ENCODE data around the gene STK35.

The STK35 gene

GRCh38 chr20:2108498-2108897 lies 6.9 kb downstream of the STK35 start:
- DNase-seq: no peak

GRCh38 chr20:2108987-2109386 lies 7.4 kb downstream of the STK35 start:
- no peak for DNase-seq

DNA sequence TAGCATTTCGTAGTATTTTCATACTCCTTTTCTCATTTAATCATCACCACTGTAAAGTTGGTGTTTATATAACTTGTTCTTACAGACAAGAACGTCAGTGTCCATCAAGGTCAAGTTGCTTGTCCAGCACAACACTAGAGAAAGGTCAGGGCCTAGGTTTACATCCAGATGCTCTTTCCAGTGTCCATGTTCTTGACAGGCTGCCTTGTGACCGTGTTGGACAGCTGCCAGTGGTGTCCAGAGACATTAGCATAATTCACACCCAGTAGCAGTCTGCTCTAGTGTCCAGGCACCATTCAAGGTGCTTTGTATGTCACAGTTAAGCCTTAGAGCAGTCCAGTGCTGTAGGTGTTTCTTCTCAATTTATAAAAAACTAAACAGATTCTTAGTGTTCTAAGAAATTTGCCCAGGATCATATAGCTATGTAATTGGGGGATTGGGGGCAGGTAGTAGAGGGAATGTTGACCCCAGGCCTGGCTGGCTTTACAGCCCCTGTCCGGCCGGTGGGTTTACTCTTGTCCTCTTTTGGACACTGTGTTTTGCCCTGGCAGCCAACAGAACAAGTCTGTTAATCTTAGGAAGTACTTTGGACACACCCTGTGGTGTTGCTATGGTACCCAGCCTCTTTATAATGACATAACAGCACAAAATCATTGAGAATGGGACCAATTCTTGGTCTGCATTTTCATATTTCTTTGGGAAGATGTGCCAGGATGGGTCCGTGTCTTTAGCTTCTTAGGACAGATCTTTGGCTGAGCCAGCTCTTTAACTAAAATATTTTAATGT lies 8.0 kb downstream of the STK35 start:
- DNase-seq: no peak

DNA sequence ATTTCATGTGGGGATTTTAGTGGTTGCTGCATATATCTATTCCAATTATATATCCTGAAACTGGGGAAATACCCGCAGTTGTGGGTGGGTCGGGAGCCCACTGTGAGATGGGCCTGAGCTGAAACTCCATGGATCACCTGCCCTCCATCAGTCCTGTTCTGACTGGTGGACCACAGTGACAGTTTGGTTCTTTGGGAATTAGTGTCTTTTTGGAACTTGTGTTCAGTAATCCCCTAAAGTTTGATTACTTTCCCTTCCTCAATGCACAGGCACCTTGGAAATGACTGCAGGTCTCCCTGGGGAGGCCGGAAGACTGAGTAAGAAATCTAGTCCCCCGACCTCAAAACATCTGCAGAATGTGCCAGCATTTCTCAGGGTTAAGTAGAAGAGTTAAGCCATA lies 11.3 kb downstream of the STK35 start:
- no peak for DNase-seq

GRCh38 chr20:2114127-2114959 lies 12.7 kb downstream of the STK35 start:
- no peak for DNase-seq

DNA sequence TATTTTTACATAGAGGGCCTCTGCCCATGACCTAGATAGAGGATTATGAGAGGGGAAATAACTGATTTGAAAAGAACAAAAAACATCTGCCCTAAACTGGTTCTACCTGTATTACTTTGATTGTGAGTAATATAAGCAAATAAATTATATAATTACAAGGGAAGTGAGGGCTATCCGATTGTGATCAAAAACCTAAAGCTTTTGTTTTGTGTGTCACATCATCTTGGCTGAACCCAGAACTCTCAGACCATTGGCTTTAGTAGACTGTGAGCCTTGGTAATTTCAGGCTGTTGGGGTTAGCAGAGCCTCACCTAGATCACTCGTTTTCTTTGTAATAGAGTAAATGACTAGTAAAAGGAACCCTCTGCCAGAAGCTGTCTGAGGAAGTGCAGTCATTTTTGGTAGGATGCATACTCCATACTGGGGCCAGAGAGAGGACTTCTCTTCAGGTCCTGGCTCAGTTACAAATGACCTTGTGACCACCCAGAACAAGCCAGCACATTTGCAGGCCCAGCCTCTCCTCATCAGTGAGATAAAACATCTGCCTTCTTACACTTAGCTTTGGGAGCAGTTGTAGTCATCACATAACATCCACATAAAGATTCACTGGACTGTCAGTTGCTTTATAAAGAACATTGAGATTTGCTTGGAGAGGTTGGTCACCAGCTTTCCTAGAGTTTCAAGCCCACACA lies 13.5 kb downstream of the STK35 start:
- DNase-seq: no peak

DNA sequence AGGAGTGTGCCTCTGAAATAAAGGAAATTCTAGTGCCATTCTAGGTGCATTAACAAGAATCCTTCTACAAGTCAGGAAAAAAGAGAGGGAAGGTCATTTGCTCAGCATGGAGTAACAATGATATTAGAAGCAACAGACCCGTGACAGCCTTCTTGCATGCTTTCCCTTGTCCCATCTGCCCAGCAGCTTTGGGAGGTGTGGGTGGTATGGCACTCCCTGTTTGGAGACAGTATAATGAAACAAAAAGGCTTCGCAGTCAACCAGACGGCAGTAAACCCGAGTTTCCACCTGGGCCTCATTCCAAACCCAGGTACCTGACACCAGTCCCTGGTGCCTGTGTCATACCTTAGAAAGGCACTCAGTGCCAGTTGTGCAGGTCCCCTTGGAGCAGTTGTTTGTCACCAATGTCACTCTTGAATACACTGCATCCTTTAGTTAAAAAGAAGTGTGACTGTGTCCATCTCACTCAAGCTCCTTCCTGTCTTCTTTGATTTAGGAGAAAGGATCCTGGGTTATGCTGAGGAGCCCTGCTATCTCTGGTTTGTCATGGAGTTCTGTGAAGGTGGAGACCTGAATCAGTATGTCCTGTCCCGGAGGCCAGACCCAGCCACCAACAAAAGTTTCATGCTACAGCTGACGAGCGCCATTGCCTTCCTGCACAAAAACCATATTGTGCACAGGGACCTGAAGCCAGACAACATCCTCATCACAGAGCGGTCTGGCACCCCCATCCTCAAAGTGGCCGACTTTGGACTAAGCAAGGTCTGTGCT lies 14.7 kb downstream of the STK35 start:
- DNase-seq: no peak

GRCh38 chr20:2118783-2119182 lies 17.2 kb downstream of the STK35 start:
- DNase-seq: no peak

- DNase-seq: no peak
Measured at GRCh38 chr20:2122936-2123335, 21.3 kb downstream of the STK35 start.

- DNase-seq: no peak
Measured at GRCh38 chr20:2123720-2124119, 22.1 kb downstream of the STK35 start.

GRCh38 chr20:2124564-2125213 lies 23.1 kb downstream of the STK35 start:
- no peak for DNase-seq

DNA sequence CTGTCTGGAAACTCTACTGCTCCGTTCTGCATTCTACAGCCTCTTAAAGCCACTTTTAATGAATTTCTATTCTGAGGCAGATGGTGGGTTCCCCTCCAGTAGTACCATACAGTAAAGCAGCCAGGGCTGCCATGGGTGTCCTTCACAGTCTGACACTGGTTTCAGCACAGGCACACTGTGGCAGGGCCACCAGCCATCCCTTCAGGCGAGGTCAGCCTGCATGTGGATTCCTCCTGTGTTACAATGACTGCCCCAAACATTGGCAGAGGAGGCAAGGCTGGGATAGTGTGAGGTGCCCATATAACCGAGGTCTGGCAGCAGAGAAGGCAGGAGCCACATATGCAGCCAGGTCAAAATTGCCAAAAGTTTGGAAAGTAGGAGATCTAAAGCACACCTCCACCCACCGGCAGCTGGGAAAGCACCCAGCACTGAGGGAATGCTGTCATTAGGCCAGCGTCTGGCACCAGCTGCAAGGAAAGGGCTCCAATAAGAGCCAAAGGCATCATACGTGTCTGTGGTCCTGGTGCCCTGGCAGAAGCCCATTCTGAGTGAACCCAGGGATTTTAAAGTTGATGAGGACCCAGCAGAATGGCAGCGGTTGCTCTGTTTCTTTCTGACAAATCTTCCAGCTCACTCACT lies 24.0 kb downstream of the STK35 start:
- no peak for DNase-seq

DNA sequence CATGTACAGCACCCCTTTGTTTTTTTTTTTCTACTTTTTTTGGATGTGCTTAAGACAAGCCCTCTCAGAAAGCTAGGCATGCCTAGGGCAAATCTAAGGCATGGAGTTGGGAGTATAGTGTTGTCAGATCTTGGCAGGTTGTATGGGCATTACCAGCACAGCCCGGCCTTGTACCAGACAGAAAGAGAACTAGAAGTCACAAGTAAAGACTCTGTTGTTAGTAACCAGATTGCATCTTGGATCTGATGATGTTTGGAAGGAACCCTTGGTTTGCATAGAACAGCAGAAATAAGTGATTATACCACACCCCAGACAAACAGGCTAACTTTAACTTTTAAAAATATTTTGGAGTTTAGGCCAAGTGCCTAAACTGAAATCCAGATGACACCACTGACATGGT lies 25.6 kb downstream of the STK35 start:
- DNase-seq: no peak

DNA sequence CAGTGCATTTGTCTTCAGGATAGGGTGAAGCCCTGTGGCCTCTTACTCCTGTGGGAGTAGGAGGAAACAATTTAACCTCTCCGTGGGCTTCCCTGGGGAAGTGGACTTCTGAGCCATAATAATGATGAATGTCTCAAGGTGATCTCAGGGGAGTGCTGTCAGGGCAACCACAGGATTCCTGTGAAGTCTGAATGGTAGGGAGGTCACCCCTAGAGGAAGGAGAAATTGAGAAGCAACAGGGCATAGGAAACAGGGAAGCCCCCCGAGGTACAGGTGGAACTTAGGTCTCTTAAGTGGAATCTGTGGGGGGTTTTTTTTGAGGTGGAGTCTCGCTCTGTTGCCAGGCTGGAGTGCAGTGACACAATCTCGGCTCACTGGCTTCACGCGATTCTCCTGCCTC lies 26.9 kb downstream of the STK35 start:
- DNase-seq: no peak

GRCh38 chr20:2130062-2130591 lies 28.5 kb downstream of the STK35 start:
- no peak for DNase-seq

- no peak for DNase-seq
Measured at GRCh38 chr20:2130683-2131082, 29.1 kb downstream of the STK35 start.

DNA sequence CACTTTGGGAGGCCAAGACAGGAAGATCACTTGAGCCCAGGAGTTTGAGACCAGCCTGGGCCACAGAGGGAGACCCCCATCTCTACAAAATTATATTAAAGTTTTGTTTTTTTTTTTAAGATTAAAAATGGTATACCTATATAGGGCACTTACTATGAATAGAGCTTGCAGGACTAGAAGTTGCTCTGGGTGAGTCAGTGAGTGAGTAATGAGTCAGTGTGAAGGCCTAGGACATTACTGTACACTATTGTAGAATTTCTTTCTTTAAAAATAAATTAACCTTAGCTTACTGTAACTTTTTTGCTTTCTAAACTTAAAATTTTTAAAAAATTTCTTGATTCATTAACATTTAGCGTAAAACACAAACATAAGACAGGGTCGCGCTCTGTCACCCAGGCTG lies 29.7 kb downstream of the STK35 start:
- DNase-seq: no peak

DNA sequence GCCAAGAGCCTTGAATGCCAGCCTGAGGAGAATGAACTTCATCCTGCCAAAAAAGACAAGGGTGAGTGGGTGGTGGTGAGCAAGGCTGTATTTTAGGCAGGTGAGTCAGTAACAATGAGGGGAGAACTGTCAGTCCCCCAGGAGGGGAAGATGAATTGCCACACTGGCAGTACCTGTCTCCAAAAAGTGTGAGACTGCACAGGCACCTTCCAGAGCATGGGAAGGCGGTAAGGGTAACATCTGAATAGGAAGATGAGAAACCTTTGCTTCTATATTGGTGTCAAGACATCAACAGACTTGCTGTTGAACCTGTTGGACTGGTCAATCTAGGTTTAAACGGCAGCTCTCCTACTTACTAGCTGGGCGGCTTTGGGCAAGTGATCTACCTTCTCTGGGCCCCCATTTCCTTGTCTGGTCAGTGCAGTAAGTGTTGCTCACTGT lies 30.9 kb downstream of the STK35 start:
- no peak for DNase-seq

DNA sequence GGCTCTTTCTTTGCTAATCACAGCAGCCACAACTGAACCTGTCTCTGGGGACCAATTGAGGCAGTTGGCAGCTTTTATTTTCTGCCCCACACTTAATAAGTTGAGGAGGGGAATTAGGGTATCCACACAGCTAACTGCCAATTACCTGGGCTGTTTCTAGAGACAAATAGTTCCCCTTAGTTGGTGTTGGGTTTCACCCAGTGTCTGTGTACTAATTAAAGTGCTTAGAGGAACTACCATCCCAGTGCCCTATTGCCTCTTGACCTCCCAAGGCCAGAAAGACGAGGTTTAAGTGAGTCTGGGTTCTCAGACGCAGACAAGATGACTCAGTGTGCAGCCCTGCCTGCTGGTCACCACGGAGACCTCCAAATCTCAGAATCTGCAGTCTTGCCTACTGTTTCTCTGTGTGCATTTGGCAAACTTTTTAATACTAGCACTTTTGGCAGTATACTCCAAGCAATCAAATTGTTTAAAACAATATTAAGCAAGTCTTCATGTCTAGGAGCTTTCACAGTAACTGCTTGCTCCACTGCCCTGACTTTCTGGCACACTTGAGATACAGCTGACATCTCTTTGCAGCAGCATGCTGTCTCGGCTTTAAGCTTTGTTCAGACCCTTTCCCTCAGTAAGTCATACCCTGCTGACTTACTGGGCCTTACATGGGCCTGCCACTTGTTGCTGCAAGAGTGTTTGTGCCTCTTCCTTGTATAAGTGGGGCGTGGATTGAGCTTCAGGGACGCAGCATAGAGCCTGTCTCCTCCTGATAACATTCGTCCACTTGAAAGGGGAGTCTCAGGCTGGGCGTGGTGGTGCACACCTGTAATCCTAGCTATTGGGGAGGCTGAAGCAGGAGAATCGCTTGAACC lies 31.9 kb downstream of the STK35 start:
- DNase-seq: no peak

- DNase-seq: no peak
Measured at GRCh38 chr20:2135013-2135412, 33.4 kb downstream of the STK35 start.

DNA sequence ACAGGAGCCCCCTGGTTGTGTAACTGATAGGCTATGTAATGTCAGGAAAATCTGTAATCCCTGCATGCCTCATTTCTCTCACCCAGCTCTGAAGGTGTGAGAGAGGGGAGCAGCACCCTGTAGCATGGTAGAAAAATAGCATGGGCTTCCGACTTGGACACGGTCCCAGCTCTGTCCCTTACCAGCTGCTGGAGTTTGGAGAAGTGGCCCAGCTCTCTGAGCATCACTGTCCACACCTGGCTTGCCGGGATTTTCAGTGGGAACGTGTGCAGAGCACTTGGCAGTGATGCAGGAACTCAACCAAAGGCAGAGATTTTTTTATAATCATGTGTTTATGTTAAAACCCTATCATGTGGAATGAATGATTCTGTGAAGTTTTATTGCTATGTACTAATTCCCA lies 34.6 kb downstream of the STK35 start:
- no peak for DNase-seq
